Adrenal gland (tissue), 19 donors: ENCODE results near the gene NCMAP. TPM values are rescaled to one million over a fixed set of nuclear protein-coding genes. Genes with fewer than 3 reads are reported as not detected.

ENCODE experiments used
- DNase-seq, 7 donors: peaks; one replicate each; pipeline ENCODE4 v3.0.0-alpha.2; 2019 to 2020
- H3K27ac ChIP-seq, 5 donors: fragments of 200-600 bp; sonication (generic) in 4 of 5; 1 replicate in 3 of 5; 2 replicates in 2 of 5; pipeline versions ENCODE4 v1.5.1 to v1.8.0; 2016 to 2020; ENCODE audit warnings: mild to moderate bottlenecking in 1 of 5
- H3K27me3 ChIP-seq: fragments of 200-600 bp; 2 replicates; pipeline ENCODE4 v1.8.0; 2021
- H3K36me3 ChIP-seq, 2 donors: fragments of 200-600 bp; replicated peaks in 1 of 2; 1 replicate in 1 of 2; 2 replicates in 1 of 2; pipeline versions ENCODE4 v1.5.1 to v1.8.0; 2018 to 2022
- H3K4me1 ChIP-seq, 2 donors: fragments of 200-600 bp; replicated peaks in 1 of 2; 1 replicate in 1 of 2; 2 replicates in 1 of 2; pipeline versions ENCODE4 v1.5.1 to v1.8.0; 2018 to 2021
- H3K4me3 ChIP-seq, 4 donors: fragments of 200-600 bp; sonication (generic) in 3 of 4; one replicate each; pipeline ENCODE4 v1.5.1; 2016 to 2018
- H3K9me3 ChIP-seq, 3 donors: fragments of 200-600 bp; sonication (generic) in 1 of 3; replicated peaks in 1 of 3; 1 replicate in 2 of 3; 2 replicates in 1 of 3; pipeline versions ENCODE4 v1.5.1 to v1.8.0; 2016 to 2021
- POLR2A ChIP-seq, 2 donors: fragments of 450-650 bp; IDR thresholded peaks; one replicate each; pipeline ENCODE4 v1.6.1; 2017; ENCODE audit warnings: antibody characterized with exemption in 2 of 2, mild to moderate bottlenecking in 2 of 2, moderate library complexity in 1 of 2
- WGBS, 4 donors: extraction: QIAGEN DNeasy Blood & Tissue Kit in 2 of 4; methylation state at CpG; one replicate each; pipeline versions ENCODE4 v1.1.5 to v1.1.7; 2013 to 2017; 5-methylcytosine and 5-hydroxymethylcytosine counted together
- intact Hi-C, 2 donors: fragments of 100-400 bp; cut with DNase I; formaldehyde crosslinking; loops; one replicate each; pipeline versions ENCODE4 v1.14.1 to v1.15.0; 2022 to 2023
- long read RNA-seq, 10 donors: library from polyadenylated mRNA in 3 of 10; unstranded in 2 of 10; stranded (forward) in 1 of 10; transcript quantifications; one replicate each; pipeline ENCODE4 v2.0.0 and lab custom pipeline, GENCODE V29; 2021 to 2026
- polyA plus RNA-seq, 3 donors: library from polyadenylated mRNA; stranded (reverse); fragments of 200-250 nt in 2 of 3; fragments of 350-450 nt in 1 of 3; fragmentation: Illumina TruSeq in 1 of 3; extraction: RNeasy Lipid Tissue Mini Kit (QIAGEN cat#74804) in 1 of 3; gene quantifications; one replicate each; pipeline ENCODE4 v1.2.3, GENCODE V29; 2013 to 2014
- total RNA-seq, 9 donors: library from RNA; depleted of rRNA in 4 of 9; stranded (reverse); fragments of >200 nt in 4 of 9; fragments of 120-200 nt in 1 of 9; fragmentation: NEBNext Ultra II Directional in 1 of 9; extraction: Animal tissue kit (Norgen Biotek cat#: 25700) in 1 of 9; gene quantifications; one replicate each; pipeline versions ENCODE4 v1.1.0 to v1.2.4, GENCODE V29; 2013 to 2023
- TF ChIP-seq, protein P1 (sequence below), 6 experiments: fragments of 450-650 bp in 4 of 6; fragments of 200-600 bp in 2 of 6; sonication (generic) in 1 of 6; IDR thresholded peaks; 1 replicate in 5 of 6; 2 replicates in 1 of 6; pipeline versions ENCODE4 v1.5.1 to v1.8.0; 2016 to 2021; ENCODE audit warnings: antibody characterized with exemption in 6 of 6, mild to moderate bottlenecking in 2 of 6, moderate library complexity in 1 of 6
- donor health status: healthy with polysubstance abuse.
- donor health status: Bipolar disorder and iron deficiency.
- donor health status: DM: yes; HTN: yes; CAD: no.
- donor health status: DM: no; HTN: no; CAD: no.
- donor health status: DM: no; HTN: no; CAD: no.
- donor health status: DM: yes; HTN: yes; CAD: no.

NCMAP gene, protein sequence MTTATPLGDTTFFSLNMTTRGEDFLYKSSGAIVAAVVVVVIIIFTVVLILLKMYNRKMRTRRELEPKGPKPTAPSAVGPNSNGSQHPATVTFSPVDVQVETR
- total RNA-seq (under 1 TPM in 3 of 9 donors, not detected in 6; under 0.01 to 0.11 (median under 0.01) TPM), polyA plus RNA-seq (under 1 TPM in 2 of 3 donors, not detected in 1; 0.09 to 0.27 TPM)
- long read RNA-seq, donor 1, result 0 reads
- long read RNA-seq, donor 2, result 0 reads
- long read RNA-seq, donor 3, result 0 reads
- long read RNA-seq, donor 4, result 0 reads
- long read RNA-seq, donor 5, result 0 reads
- long read RNA-seq, donor 6, result 0 reads
- long read RNA-seq, donor 7, result 0 reads
- long read RNA-seq, donor 8, result 0 reads
- long read RNA-seq, donor 9, result 0 reads
- long read RNA-seq, donor 10, result 0 reads

DNA sequence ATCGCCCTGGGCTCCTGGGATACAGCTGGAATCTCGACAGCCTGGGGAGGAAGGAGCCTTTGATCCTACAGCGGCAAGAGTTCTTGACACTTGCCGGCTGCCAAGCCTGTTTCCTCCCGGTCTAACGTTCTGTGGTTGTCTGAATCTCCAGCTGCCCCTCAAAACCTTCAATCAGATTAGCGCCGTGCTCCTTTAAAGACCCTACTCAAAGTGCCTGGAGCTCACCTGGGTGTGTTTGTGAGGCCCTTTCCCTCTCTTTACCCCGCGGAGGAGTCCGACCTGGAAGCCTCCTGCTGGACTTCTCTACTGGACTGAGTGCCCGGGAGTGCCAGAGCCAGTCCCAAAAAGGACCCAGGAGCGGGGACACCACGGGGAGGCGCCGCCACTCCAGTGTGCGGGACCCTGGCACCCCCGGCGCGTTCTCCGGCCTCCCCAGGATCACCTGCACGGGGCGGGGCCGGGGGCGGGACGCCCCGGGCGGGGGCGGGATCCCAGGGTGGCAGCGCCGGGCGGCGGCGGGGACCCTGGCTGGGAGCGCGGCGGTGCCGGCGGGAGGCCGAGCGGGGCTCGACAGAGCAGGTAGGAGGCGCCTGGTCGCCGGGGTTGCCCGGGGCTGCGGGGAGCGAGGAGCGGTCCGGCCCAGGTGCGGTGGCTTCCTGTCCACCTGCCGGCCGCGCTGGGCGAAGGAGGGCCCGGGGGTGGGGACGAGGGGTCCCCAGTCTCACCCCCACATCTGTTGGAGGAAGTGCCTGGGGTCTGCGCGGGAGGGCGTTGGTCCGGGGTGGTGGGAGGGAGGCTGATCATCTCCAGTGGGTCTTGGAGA is at the start of gene NCMAP:
NCMAP (plus strand) TSS at position 497 of the 823 bp plus-strand sequence. CDS start 39,344 bp downstream, outside the sequence.
- H3K27me3 ChIP-seq, result peaks cover 18% of the 10 kb centered on the region
- peaks cover 0 to 7% of the 10 kb centered on the region in 2 donors for H3K4me1 ChIP-seq
- intact Hi-C loops, result no loop called here
- no peaks in the 10 kb centered on the region for H3K36me3 ChIP-seq
- H3K27ac ChIP-seq, result no peak within 1 kb of the TSS
- no peak for DNase-seq
- no peaks in the 10 kb centered on the region for H3K9me3 ChIP-seq
- TF ChIP-seq POLR2A (IDR thresholded peaks at IDR 0.05), result no peak
- WGBS, 4 donors, result 7 to 32% (median 13%) methylated on average over 8 to 61 of the region's 61 CpGs
- peak within 1 kb of the TSS in 1 of 4 donors; percentile 26 for H3K4me3 ChIP-seq

DNA sequence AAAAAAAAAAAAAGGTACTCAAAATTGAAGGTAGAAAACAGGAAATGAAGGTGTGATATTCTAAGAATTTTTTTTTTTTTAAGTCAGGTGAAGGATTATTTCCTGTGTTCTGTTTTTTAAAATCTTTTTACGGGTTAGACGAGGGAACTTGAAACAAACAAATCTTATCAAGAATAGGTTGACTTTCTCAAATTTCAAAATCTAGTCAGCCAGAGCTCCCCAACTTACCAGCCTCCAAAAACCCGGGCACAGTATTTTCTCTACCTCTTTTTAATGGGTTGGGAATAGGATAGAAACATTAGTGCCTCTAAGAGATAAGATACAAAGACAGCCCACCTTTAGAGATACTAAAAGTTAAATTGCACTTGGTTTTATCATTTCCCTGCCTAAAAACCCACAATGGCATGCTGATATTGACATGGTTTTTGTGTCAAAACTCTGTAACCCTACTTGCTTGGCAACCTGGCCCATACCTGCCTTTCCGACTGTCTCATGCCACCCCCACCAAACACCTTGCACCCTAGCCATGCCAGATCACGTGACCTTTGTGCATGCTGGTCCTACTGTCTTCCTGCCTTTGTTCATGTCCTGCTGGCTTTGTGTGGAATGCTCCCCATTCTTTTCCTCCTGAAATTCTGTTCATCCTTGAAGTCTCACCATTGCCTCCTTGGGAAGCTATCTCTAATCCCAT is 49.1 kb upstream of the NCMAP start:
- no peak overlapping the region for H3K27ac ChIP-seq
- intact Hi-C loops, result no loop called here
- no peak for DNase-seq

DNA sequence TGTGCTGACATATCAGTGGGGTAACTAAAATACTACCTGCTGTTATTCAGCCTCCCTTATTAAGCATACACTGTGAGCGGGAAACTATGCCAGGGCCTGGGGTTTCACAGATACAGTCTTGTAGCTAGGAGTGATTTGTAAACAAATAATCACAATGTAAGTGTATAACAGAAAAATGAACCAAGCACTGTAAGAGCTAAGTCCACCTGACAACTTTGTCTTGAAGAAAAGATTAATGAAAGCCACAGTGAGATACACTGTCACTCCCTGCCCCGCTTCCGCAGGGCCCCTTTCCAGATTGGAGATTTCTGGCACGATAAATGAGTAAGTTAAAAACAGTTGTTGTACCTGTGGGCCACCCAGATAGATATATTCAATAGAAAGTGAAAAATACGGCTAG is 48.5 kb upstream of the NCMAP start:
- no peak for DNase-seq
- intact Hi-C loops, result no loop called here
- Histone ChIP-seq H3K27me3 (no peaks in the 10 kb centered on the region), H3K9me3 (no peaks in the 10 kb centered on the region), H3K36me3 (no peaks in the 10 kb centered on the region), H3K27ac (no peak overlapping the region), H3K4me1 (no peaks in the 10 kb centered on the region), H3K4me3 (no peak overlapping the region)
- TF ChIP-seq POLR2A (IDR thresholded peaks at IDR 0.05), result no peak
- TF ChIP-seq, protein P1, sequence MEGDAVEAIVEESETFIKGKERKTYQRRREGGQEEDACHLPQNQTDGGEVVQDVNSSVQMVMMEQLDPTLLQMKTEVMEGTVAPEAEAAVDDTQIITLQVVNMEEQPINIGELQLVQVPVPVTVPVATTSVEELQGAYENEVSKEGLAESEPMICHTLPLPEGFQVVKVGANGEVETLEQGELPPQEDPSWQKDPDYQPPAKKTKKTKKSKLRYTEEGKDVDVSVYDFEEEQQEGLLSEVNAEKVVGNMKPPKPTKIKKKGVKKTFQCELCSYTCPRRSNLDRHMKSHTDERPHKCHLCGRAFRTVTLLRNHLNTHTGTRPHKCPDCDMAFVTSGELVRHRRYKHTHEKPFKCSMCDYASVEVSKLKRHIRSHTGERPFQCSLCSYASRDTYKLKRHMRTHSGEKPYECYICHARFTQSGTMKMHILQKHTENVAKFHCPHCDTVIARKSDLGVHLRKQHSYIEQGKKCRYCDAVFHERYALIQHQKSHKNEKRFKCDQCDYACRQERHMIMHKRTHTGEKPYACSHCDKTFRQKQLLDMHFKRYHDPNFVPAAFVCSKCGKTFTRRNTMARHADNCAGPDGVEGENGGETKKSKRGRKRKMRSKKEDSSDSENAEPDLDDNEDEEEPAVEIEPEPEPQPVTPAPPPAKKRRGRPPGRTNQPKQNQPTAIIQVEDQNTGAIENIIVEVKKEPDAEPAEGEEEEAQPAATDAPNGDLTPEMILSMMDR (IDR thresholded peaks at IDR 0.05), result no peak
- 88 to 95% (median 92%) methylated on average over 5 of the region's 5 CpGs for WGBS, 4 donors

More for the DNA sequence above, 49.1 kb upstream of the NCMAP start:
- H3K9me3 ChIP-seq, result no peaks in the 10 kb centered on the region
- no peaks in the 10 kb centered on the region for H3K27me3 ChIP-seq
- TF ChIP-seq, protein P1 (IDR thresholded peaks at IDR 0.05), result no peak
- TF ChIP-seq POLR2A (IDR thresholded peaks at IDR 0.05), result no peak
- no peaks in the 10 kb centered on the region for H3K4me1 ChIP-seq
- H3K36me3 ChIP-seq, result no peaks in the 10 kb centered on the region
- 78 to 87% (median 82%) methylated on average over 5 of the region's 5 CpGs for WGBS, 4 donors
- H3K4me3 ChIP-seq, result no peak overlapping the region

DNA sequence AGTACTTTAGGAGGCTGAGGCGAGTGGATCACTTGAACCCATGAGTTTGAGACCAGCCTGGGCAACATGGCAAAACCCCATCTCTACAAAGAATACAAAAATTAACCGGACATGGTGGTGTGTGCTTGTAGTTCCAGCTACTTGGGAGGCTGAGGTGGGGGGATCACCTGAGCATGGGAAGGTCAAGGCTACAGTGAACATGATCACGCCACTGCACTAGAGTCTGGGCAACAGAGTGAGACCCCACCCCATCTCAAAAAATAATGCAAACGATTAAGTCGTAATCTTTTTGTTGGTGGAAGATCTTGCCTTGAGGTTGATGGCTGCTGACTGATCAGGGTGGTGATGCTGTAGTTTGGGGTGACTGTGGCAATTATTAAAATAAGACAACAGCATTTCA is 47.0 kb upstream of the NCMAP start:
- intact Hi-C loops, result no loop called here
- H3K36me3 ChIP-seq, result no peaks in the 10 kb centered on the region
- H3K27me3 ChIP-seq, result no peaks in the 10 kb centered on the region
- TF ChIP-seq, protein P1 (IDR thresholded peaks at IDR 0.05), result no peak
- TF ChIP-seq POLR2A (IDR thresholded peaks at IDR 0.05), result no peak
- no peaks in the 10 kb centered on the region for H3K9me3 ChIP-seq
- DNase-seq, result no peak
- H3K27ac ChIP-seq, result no peak overlapping the region
- no peak overlapping the region for H3K4me3 ChIP-seq
- WGBS, 4 donors, result 82 to 92% (median 86%) methylated on average over 5 of the region's 5 CpGs
- no peaks in the 10 kb centered on the region for H3K4me1 ChIP-seq
